NCI-H1105 (cell line): ENCODE data around the gene VCP.

ENCODE experiments used
- DNase-seq: peaks from one replicate; lab custom pipeline; 2025; lab: John Stamatoyannopoulos, UW

The VCP gene

GRCh38 chr9:35014517-35014916 lies 57.9 kb downstream of the VCP start:
- DNase-seq: no peak

- DNase-seq: no peak
Observed at GRCh38 chr9:35010351-35010958, 62.0 kb downstream of the VCP start.
